GM20000 (cell line): ENCODE data around the gene AHR.

Experiments used
- DNase-seq: peaks from one replicate; pipeline ENCODE4 v3.0.0; 2012; ENCODE audit warnings: low spot score
- TF ChIP-seq, protein P1 (sequence below): IDR thresholded peaks from 2 replicates; pipeline ENCODE4 v1.5.1; 2012; ENCODE audit warnings: mild to moderate bottlenecking, control low read depth; ENCODE audit errors: extremely low read depth, missing control alignments

AHR gene

DNA sequence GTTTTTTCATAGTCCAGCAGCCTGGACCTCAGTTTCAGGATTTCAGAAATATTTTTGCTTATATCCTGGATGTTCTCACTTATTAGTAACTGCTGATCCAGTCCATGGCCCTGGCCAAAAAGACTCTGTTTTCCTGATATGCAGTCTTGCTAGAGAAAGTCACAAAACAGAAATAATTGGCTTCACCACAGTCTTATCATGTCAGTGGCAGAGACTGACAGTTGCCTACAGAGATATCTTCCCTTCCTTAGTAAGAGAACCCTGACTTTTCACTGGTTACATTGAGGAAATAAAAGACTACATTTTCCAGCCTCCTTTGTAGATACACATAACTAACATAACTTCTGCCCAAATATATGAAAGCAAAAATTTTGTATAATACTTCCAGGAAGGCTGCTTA lies 56.6 kb downstream of the AHR start:
- no peak for DNase-seq

DNA sequence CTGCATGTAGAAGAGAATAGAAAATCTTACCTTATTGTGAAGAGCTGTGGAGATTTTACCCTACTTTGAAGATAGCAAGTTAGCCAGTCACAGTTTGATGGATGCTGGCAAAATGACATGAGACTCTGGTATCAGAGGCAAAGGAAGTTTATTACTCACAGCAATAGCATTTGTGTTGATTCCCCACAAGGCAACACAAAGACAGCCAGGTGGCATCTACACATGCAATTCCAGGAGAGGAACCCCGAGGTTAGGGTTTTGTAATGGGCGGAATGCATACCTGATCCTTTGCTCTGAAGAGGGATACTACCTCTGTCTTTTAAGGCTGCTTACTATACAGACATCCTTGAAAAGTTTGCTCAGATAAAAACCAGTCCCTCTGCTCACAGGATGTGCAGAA lies 59.5 kb downstream of the AHR start:
- TF ChIP-seq, protein P1, sequence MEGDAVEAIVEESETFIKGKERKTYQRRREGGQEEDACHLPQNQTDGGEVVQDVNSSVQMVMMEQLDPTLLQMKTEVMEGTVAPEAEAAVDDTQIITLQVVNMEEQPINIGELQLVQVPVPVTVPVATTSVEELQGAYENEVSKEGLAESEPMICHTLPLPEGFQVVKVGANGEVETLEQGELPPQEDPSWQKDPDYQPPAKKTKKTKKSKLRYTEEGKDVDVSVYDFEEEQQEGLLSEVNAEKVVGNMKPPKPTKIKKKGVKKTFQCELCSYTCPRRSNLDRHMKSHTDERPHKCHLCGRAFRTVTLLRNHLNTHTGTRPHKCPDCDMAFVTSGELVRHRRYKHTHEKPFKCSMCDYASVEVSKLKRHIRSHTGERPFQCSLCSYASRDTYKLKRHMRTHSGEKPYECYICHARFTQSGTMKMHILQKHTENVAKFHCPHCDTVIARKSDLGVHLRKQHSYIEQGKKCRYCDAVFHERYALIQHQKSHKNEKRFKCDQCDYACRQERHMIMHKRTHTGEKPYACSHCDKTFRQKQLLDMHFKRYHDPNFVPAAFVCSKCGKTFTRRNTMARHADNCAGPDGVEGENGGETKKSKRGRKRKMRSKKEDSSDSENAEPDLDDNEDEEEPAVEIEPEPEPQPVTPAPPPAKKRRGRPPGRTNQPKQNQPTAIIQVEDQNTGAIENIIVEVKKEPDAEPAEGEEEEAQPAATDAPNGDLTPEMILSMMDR: no peak
- no peak for DNase-seq

More for the DNA sequence above, 56.6 kb downstream of the AHR start:
- TF ChIP-seq, protein P1: no peak

DNA sequence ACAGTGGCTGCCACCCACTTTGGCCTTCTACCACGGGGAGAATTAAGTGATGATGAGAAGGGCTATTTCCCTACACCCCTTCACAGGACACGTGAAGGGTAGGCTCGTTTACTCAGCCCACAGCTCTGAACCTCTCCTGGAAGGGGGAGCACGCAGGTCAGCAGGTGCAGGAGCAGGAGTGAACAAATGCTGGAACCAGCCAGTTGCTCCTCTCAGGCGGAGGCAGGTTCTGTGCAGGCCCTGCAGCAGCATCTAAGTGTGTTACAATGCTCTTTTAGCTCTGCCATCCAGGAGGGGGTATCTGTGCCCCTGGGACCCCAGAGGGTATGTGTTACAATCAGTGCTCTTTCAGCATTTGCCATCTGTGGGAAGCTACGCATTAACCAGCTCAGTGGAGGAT lies 61.2 kb downstream of the AHR start:
- TF ChIP-seq, protein P1: no peak
- DNase-seq: no peak

DNA sequence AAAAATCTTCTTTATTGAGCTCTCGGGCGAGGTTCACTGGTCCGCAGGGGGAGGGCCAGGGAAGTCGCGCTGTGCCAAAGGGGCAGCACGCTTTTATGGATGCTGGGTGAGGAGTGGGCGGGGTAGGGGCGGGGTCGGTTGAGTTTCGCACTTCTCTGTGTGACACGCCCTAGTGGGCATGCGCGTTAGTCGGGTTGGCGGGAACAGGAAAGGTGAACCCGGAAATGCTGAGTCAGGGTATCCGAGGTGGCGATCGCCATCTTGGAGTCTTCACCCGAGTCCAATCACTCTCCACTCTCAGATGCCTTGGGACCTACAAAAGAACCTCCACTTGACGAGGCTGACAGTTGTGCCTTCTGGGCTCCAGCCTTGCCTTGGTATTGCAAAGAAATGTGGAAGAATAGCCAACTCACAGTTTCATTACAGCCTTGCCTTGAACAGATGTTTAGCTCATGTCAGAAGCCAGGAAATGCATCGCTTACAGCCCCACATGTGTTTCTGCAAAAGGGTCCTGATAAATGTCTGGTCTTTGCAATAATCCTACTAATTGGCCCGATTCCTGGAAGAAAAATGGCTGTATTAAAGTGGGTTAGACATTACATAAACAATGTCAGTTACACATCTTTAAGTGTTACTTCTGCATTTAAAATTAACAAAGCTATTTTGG lies 64.1 kb downstream of the AHR start:
- DNase-seq: no peak
- TF ChIP-seq, protein P1: no peak

DNA sequence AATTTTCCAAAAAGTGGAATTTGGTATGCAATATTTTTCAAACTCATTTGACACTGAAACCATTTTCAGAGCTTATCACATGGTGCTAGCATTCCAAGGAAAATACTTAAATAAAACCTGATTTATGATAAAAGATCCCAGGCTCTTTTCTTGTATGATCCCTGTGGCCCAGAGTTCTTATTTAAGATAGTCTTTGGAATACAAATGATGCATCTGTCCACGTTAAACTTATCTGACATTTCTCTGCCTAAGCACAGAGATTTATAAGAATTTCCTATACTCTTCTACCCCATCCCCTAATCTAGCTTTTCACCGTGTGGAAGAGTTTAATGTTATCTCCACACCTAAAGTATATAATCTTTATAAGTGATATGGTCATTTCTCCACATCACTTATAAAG lies 66.2 kb downstream of the AHR start:
- no peak for DNase-seq
- TF ChIP-seq, protein P1: no peak

DNA sequence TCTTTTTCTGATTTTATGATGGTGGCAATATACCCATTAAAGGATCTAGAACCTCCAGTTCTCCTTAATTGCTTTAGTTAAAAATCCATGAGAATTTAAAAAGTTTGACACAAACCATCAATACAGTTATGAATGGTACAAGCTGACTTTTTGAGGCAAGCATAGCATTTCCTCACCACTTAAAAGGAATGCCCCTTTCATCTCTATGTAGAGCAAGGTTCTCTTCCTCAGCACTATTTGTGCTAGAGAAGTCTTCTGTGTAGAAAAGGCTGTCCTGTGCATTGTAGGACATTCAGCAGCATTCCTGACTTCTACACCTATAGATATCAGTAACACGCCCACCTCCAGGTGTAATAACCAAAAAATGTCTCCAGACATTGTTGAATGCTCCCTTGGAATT lies 67.3 kb downstream of the AHR start:
- no peak for DNase-seq
- TF ChIP-seq, protein P1: no peak

DNA sequence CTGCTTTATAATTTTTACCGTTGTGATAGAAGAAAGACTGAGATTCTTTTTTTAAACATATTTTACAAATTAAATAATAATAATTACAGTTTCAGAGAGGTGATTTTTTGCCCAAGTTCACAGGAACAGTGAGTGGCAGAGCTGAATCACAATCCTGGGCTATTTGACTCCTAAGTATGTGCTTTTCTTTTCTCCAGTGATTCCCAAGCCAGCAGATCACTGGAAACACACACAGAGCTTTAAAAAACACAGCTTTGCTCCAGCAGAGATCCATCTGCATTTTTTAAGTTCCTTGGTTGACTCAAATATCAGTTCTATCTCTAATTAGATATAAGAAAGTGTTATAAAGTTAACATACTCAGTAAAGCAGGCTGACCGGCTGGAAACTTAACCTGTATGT lies 69.0 kb downstream of the AHR start:
- no peak for DNase-seq
- TF ChIP-seq, protein P1: no peak
